Motor neuron (in vitro differentiated cells): Measurements from ENCODE around the gene ARHGAP5. TPM values are rescaled to one million over a fixed set of nuclear protein-coding genes. Genes with fewer than 3 reads are reported as not detected.

Experiments used
- ATAC-seq, 8 experiments: fragments of 200-7000 bp; cut with Tn5 transposase; replicated peaks in 6 of 8; 2 replicates each; pipeline ENCODE4 v1.8.0; 2021; ENCODE audit warnings: mild to moderate bottlenecking in 8 of 8, moderate library complexity in 8 of 8
- H3K27ac ChIP-seq, 2 donors: fragments of 250-450 bp; sonication (Bioruptor Pico); 2 replicates each; pipeline ENCODE4 v1.9.0; 2021; ENCODE audit warnings: antibody characterized with exemption in 2 of 2, mild to moderate bottlenecking in 2 of 2, moderate library complexity in 1 of 2
- H3K4me1 ChIP-seq, 2 donors: fragments of 250-450 bp; sonication (Bioruptor Pico); replicated peaks in 1 of 2; 2 replicates each; pipeline ENCODE4 v1.6.1; 2021; ENCODE audit warnings: antibody characterized with exemption in 2 of 2, mild to moderate bottlenecking in 2 of 2, moderate library complexity in 1 of 2
- H3K4me3 ChIP-seq, 5 donors: fragments of 250-450 bp; sonication (Bioruptor Pico); 2 replicates each; pipeline ENCODE4 v1.9.0; 2021; ENCODE audit warnings: antibody characterized with exemption in 5 of 5, mild to moderate bottlenecking in 5 of 5, moderate library complexity in 4 of 5
- WGBS, 10 experiments: fragments of 450-650 bp; shearing (Covaris generic); methylation state at CpG; one replicate each; pipeline ENCODE4 v1.0.0; 2022; 5-methylcytosine and 5-hydroxymethylcytosine counted together
- in situ Hi-C, 9 experiments: fragments of 400-800 bp; cut with MboI; loops; one replicate each; pipeline ENCODE4 v1.15.0; 2021; ENCODE audit warnings: low sequenced_read_pairs in 9 of 9, low pct_unique_long_range_greater_than_20kb in 2 of 9; ENCODE audit not compliant: unreplicated experiment in 9 of 9
- total RNA-seq, 8 experiments: library from RNA; unstranded; fragments of 300-600 nt; gene quantifications; 2 replicates each; pipeline versions ENCODE4 v1.2.3 to v1.2.4, GENCODE V29; 2022

The ARHGAP5 gene
- total RNA-seq, 8 experiments from 2014 or later = 36.1 to 156 (median 122) TPM

- no peak overlapping the region for H3K4me3 ChIP-seq
- no peaks in the 10 kb centered on the region for H3K4me1 ChIP-seq
- ATAC-seq = no peak
- 21 to 94% (median 63%) methylated on average over 1 to 2 of the region's 2 CpGs; no CpG with 5 or more reads in 4 of the 10 experiments for WGBS, 10 experiments
- no peak overlapping the region for H3K27ac ChIP-seq
- in situ Hi-C loops = no loop called here
Observed at GRCh38 chr14:32183151-32184058, 106.3 kb downstream of the ARHGAP5 start.

- WGBS, 10 experiments = 15 to 100% (median 94%) methylated on average over 1 of the region's 1 CpG
- no peak overlapping the region for H3K27ac ChIP-seq
- no peak overlapping the region for H3K4me3 ChIP-seq
- in situ Hi-C loops = no loop called here
- H3K4me1 ChIP-seq = no peaks in the 10 kb centered on the region
- no peak for ATAC-seq
Observed at GRCh38 chr14:32185097-32185496, 108.0 kb downstream of the ARHGAP5 start.

- Histone ChIP-seq H3K4me3 (no peak overlapping the region), H3K27ac (no peak overlapping the region), H3K4me1 (no peaks in the 10 kb centered on the region)
- in situ Hi-C loops = no loop called here
- no peak for ATAC-seq
Observed at GRCh38 chr14:32186248-32186647, 109.1 kb downstream of the ARHGAP5 start.

- H3K4me3 ChIP-seq = no peak overlapping the region
- ATAC-seq = no peak
- in situ Hi-C loops = no loop called here
- H3K4me1 ChIP-seq = no peaks in the 10 kb centered on the region
- no peak overlapping the region for H3K27ac ChIP-seq
- WGBS, 10 experiments = 80 to 100% methylated on average over 1 of the region's 1 CpG; no CpG with 5 or more reads in 8 of the 10 experiments
Observed at GRCh38 chr14:32189811-32190210, 112.7 kb downstream of the ARHGAP5 start.

- in situ Hi-C loops = no loop called here
- H3K4me3 ChIP-seq = no peak overlapping the region
- H3K27ac ChIP-seq = no peak overlapping the region
- 29 to 100% (median 90%) methylated on average over 1 to 3 of the region's 3 CpGs; no CpG with 5 or more reads in 1 of the 10 experiments for WGBS, 10 experiments
- no peak for ATAC-seq
- H3K4me1 ChIP-seq = no peaks in the 10 kb centered on the region
Observed at GRCh38 chr14:32190673-32191072, 113.6 kb downstream of the ARHGAP5 start.

GRCh38 chr14:32192712-32193373 is 115.7 kb downstream of the ARHGAP5 start:
- in situ Hi-C loops = no loop called here
- no peak for ATAC-seq
- H3K27ac ChIP-seq = no peak overlapping the region
- H3K4me3 ChIP-seq = no peak overlapping the region
- WGBS, 10 experiments = 0 to 100% (median 80%) methylated on average over 1 to 2 of the region's 2 CpGs; no CpG with 5 or more reads in 3 of the 10 experiments
- H3K4me1 ChIP-seq = no peaks in the 10 kb centered on the region

- Histone ChIP-seq H3K27ac (no peak overlapping the region), H3K4me3 (no peak overlapping the region), H3K4me1 (no peaks in the 10 kb centered on the region)
- ATAC-seq = no peak
- 26 to 100% (median 84%) methylated on average over 1 to 2 of the region's 2 CpGs; no CpG with 5 or more reads in 1 of the 10 experiments for WGBS, 10 experiments
- in situ Hi-C loops = no loop called here
Observed at GRCh38 chr14:32193532-32193931, 116.4 kb downstream of the ARHGAP5 start.

- no peaks in the 10 kb centered on the region for H3K4me1 ChIP-seq
- H3K27ac ChIP-seq = no peak overlapping the region
- 0 to 86% (median 55%) methylated on average over 1 of the region's 1 CpG; no CpG with 5 or more reads in 1 of the 10 experiments for WGBS, 10 experiments
- no peak overlapping the region for H3K4me3 ChIP-seq
- ATAC-seq = no peak
- in situ Hi-C loops = no loop called here
Observed at GRCh38 chr14:32195636-32196035, 118.5 kb downstream of the ARHGAP5 start.

- no peak overlapping the region for H3K4me3 ChIP-seq
- in situ Hi-C loops = no loop called here
- no peak overlapping the region for H3K27ac ChIP-seq
- no peak for ATAC-seq
- 0 to 86% (median 32%) methylated on average over 1 of the region's 1 CpG; no CpG with 5 or more reads in 2 of the 10 experiments for WGBS, 10 experiments
- no peaks in the 10 kb centered on the region for H3K4me1 ChIP-seq
Observed at GRCh38 chr14:32197919-32198318, 120.8 kb downstream of the ARHGAP5 start.

GRCh38 chr14:32200368-32201192 is 123.5 kb downstream of the ARHGAP5 start:
- ATAC-seq = no peak
- Histone ChIP-seq H3K4me3 (peak overlapping the region; percentile 55 to 81 (median 59)), H3K4me1 (no peaks in the 10 kb centered on the region), H3K27ac (no peak overlapping the region)
- in situ Hi-C loops = no loop called here
- WGBS, 10 experiments = 3 to 59% (median 18%) methylated on average over 3 to 13 of the region's 14 CpGs

GRCh38 chr14:32201193-32201815 is 124.2 kb downstream of the ARHGAP5 start:
- ATAC-seq = peak; percentile 61 to 84 (median 82)
- Histone ChIP-seq H3K4me1 (no peaks in the 10 kb centered on the region), H3K4me3 (peak overlapping the region; percentile 55 to 81 (median 59)), H3K27ac (peak overlapping the region; percentile 98)
- in situ Hi-C loops = no loop called here
- 0 to 4% (median 0%) methylated on average over 2 to 25 of the region's 46 CpGs; no CpG with 5 or more reads in 4 of the 10 experiments for WGBS, 10 experiments

- Histone ChIP-seq H3K27ac (peak within 1 kb of the TSS; percentile 98), H3K4me3 (peak within 1 kb of the TSS; percentile 55 to 81 (median 59)), H3K4me1 (no peaks in the 10 kb centered on the region)
- 0 to 50% (median 0%) methylated on average over 2 to 29 of the region's 40 CpGs for WGBS, 10 experiments
- peak in 6 of 8 experiments; percentile 1 to 59 (median 52) for ATAC-seq
- in situ Hi-C loops = no loop called here
Observed at GRCh38 chr14:32201816-32202490, 124.8 kb downstream of the ARHGAP5 start, which contains the start of gene RNU6-7. RNU6-7 (plus strand) TSS chr14:32202045.
